Glutamatergic neuron (in vitro differentiated cells): Measurements from ENCODE around the gene DGKK. TPM values are rescaled to one million over a fixed set of nuclear protein-coding genes. Genes with fewer than 3 reads are reported as not detected.
"Not testable (repeated sequence)": the region's sequence is repeated elsewhere in the genome, so short reads cannot be mapped to it uniquely, and the experiment has no call there.

Source experiments
- DNase-seq: peaks from one replicate; pipeline ENCODE4 v3.0.0; 2022
- H3K27ac Mint-ChIP-seq: one replicate; pipeline ENCODE4 v1.8.0; 2020; ENCODE audit warnings: mild to moderate bottlenecking, mixed read lengths, inconsistent platforms; ENCODE audit not compliant: unreplicated experiment
- H3K27me3 Mint-ChIP-seq: one replicate; pipeline ENCODE4 v1.8.0; 2020; ENCODE audit warnings: mild to moderate bottlenecking, moderate library complexity, mixed read lengths, inconsistent platforms; ENCODE audit not compliant: unreplicated experiment
- H3K36me3 Mint-ChIP-seq: one replicate; pipeline ENCODE4 v1.8.0; 2020; ENCODE audit warnings: mild to moderate bottlenecking, mixed read lengths, inconsistent platforms; ENCODE audit not compliant: unreplicated experiment
- H3K4me1 Mint-ChIP-seq: one replicate; pipeline ENCODE4 v1.8.0; 2020; ENCODE audit warnings: mild to moderate bottlenecking, low read depth, mixed read lengths, inconsistent platforms; ENCODE audit not compliant: unreplicated experiment
- H3K4me3 Mint-ChIP-seq: one replicate; pipeline ENCODE4 v1.8.0; 2020; ENCODE audit warnings: mild to moderate bottlenecking, mixed read lengths, inconsistent platforms; ENCODE audit not compliant: unreplicated experiment
- H3K9me3 Mint-ChIP-seq: one replicate; pipeline ENCODE4 v1.8.0; 2020; ENCODE audit warnings: mild to moderate bottlenecking, moderate library complexity, mixed read lengths, inconsistent platforms; ENCODE audit not compliant: unreplicated experiment
- total RNA-seq: library from RNA; stranded (reverse); fragmentation: NEBNext Ultra II Directional; extraction: Animal tissue kit (Norgen Biotek cat#: 25700); gene quantifications from one replicate; pipeline ENCODE4 v1.2.1, GENCODE V29; 2021; ENCODE audit not compliant: unreplicated experiment
- TF ChIP-seq, protein P1 (sequence below): fragments of 200-600 bp; sonication (generic); IDR thresholded peaks from one replicate; pipeline ENCODE4 v1.5.0; 2021; ENCODE audit not compliant: partially characterized antibody, unreplicated experiment

DGKK gene
- total RNA-seq, 1 donor from 2014 or later, result not detected

DNA sequence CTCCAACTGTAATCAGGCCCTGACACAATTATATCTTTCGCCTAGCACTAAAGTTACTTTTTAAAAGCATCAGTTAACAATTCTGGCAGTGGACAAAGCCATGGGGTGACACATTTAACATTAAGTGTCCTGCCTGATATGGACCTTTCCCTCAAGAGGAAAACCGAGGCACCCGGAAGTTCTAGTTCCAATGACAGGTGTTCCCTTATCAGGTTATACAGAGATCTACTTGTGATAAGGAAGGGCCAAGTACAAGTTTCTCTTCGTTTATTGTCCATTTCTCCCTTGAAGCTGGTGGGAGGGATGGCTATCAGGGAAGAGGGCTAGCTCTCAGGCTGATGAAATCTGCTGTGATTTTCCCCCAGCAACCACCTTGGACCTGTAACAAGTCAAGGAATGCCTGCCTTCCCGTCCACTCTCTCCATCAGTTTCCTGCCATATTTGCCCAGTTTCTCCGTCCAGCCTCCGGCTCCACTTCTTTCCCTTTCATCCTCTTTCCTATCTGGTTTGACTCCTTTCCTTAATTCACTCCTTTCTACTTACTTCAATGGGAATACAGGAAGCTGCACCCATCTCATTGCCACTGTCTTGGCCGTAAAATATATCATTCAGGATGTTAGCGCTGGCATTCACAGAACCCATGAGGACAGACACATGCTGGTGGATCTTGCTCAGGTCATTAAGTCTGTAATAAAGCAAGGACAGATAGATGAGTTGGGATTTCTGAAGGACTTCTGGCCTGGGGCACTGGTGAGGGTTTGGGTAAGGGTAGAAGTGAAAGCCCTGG is 95.0 kb downstream of the DGKK start:
- H3K36me3 Mint-ChIP-seq, result no peaks in the 10 kb centered on the region
- no peak overlapping the region for H3K4me3 Mint-ChIP-seq
- peaks cover 1% of the 10 kb centered on the region for H3K27me3 Mint-ChIP-seq
- H3K9me3 Mint-ChIP-seq, result no peaks in the 10 kb centered on the region
- no peaks in the 10 kb centered on the region for H3K4me1 Mint-ChIP-seq
- H3K27ac Mint-ChIP-seq, result no peak overlapping the region
- TF ChIP-seq, protein P1, sequence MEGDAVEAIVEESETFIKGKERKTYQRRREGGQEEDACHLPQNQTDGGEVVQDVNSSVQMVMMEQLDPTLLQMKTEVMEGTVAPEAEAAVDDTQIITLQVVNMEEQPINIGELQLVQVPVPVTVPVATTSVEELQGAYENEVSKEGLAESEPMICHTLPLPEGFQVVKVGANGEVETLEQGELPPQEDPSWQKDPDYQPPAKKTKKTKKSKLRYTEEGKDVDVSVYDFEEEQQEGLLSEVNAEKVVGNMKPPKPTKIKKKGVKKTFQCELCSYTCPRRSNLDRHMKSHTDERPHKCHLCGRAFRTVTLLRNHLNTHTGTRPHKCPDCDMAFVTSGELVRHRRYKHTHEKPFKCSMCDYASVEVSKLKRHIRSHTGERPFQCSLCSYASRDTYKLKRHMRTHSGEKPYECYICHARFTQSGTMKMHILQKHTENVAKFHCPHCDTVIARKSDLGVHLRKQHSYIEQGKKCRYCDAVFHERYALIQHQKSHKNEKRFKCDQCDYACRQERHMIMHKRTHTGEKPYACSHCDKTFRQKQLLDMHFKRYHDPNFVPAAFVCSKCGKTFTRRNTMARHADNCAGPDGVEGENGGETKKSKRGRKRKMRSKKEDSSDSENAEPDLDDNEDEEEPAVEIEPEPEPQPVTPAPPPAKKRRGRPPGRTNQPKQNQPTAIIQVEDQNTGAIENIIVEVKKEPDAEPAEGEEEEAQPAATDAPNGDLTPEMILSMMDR, result no peak
- DNase-seq, result no peak

DNA sequence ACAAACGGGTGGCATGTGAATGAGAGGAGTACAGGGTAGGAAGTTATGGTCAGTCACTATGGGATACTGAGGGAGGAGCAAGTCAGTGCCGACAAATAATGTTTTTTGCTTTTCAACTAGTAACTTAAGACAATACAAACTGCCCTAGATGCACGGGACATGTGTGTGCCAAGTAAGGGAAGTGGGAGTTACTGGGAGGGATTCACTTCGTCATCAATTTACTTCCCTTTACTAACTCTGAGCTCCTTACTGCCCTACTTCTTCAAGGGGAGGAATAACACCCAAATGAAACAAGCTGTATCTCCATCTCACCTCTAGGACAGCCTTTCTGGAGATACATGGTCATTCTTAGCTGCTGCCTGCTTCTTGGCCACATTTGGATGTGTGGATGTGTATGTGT is 97.7 kb downstream of the DGKK start:
- no peaks in the 10 kb centered on the region for H3K9me3 Mint-ChIP-seq
- no peak for DNase-seq
- H3K4me1 Mint-ChIP-seq, result no peaks in the 10 kb centered on the region
- no peak overlapping the region for H3K27ac Mint-ChIP-seq
- no peak overlapping the region for H3K4me3 Mint-ChIP-seq
- TF ChIP-seq, protein P1, result no peak
- no peaks in the 10 kb centered on the region for H3K36me3 Mint-ChIP-seq
- peaks cover 1% of the 10 kb centered on the region for H3K27me3 Mint-ChIP-seq

DNA sequence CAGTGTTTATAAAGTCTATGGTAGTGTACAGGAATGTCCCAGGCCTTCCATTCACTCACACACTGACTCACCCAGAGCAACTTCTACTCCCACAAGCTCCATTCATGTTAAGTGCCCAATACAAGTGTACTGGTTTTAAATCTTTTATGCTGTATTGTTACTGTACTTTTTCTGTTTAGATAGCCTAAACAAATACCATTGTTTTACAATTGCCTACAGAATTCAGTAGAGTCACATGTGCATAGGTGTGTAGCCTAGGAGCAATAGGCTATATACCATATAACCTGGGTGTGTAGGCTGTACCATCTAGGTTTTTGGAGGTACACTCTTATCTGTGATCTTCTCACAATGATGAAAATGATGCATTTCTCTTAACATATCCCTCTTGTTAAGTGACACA is 126.7 kb downstream of the DGKK start:
- no peaks in the 10 kb centered on the region for H3K4me1 Mint-ChIP-seq
- no peak overlapping the region for H3K4me3 Mint-ChIP-seq
- TF ChIP-seq, protein P1, result no peak
- no peak for DNase-seq
- no peak overlapping the region for H3K27ac Mint-ChIP-seq
- no peaks in the 10 kb centered on the region for H3K27me3 Mint-ChIP-seq
- no peaks in the 10 kb centered on the region for H3K9me3 Mint-ChIP-seq
- H3K36me3 Mint-ChIP-seq, result no peaks in the 10 kb centered on the region

DNA sequence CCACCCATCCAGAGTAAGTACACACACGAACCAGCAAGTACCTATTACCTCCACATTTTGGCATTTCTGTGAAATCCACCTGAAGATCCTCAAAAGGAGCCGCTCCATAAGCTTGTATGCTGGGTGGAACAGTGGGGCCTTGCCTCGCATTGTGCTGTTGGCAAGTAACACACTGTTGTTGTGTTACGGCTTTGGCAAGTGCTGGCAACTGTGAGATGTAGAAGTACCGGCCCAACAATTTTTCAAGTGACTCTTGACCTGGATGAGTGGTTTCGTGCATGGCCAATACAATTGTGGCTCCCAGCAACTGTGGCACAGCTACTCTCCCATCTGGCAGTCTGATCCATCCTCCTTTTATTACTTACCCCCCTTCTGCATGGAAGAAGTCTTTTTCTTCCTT is 137.3 kb downstream of the DGKK start:
- no peak for DNase-seq
- Mint-ChIP-seq H3K9me3 (no peaks in the 10 kb centered on the region), H3K4me1 (no peaks in the 10 kb centered on the region), H3K27me3 (no peaks in the 10 kb centered on the region), H3K36me3 (peaks cover 4% of the 10 kb centered on the region), H3K27ac (no peak overlapping the region), H3K4me3 (no peak overlapping the region)
- TF ChIP-seq, protein P1, result no peak

GRCh38 chrX:50332668-50333067 is 138.0 kb downstream of the DGKK start:
- H3K4me3 Mint-ChIP-seq, H3K27me3 Mint-ChIP-seq, H3K9me3 Mint-ChIP-seq, DNase-seq, H3K4me1 Mint-ChIP-seq, H3K36me3 Mint-ChIP-seq, H3K27ac Mint-ChIP-seq: not testable (repeated sequence)
